Endodermal cell (in vitro differentiated cells): ENCODE results near the gene OTULIN. TPM values are rescaled to one million over a fixed set of nuclear protein-coding genes. Genes with fewer than 3 reads are reported as not detected.

ENCODE experiments used
- DNase-seq: peaks from one replicate; pipeline ENCODE4 v3.0.0-alpha.2; 2017
- H3K27ac ChIP-seq: 2 replicates; pipeline ENCODE4 v1.5.1; 2013; ENCODE audit warnings: mild to moderate bottlenecking, low read depth, low read length, moderate library complexity
- H3K27me3 ChIP-seq: 2 replicates; pipeline ENCODE4 v1.6.1; 2013; ENCODE audit warnings: mild to moderate bottlenecking, low read length, moderate library complexity; ENCODE audit not compliant: insufficient read depth, control insufficient read depth, poor library complexity, severe bottlenecking
- H3K36me3 ChIP-seq: 2 replicates; pipeline ENCODE4 v1.7.0; 2013; ENCODE audit warnings: mild to moderate bottlenecking, low read length, moderate library complexity; ENCODE audit not compliant: control insufficient read depth, insufficient read depth
- H3K4me1 ChIP-seq: one replicate; pipeline ENCODE4 v1.7.0; 2013; ENCODE audit warnings: low read length; ENCODE audit not compliant: control insufficient read depth, insufficient read depth
- H3K4me3 ChIP-seq: 2 replicates; pipeline ENCODE4 v1.5.1; 2013; ENCODE audit warnings: mild to moderate bottlenecking, low read length, moderate library complexity
- H3K9ac ChIP-seq: 2 replicates; pipeline ENCODE4 v1.6.1; 2013; ENCODE audit warnings: mild to moderate bottlenecking, low read length, moderate library complexity; ENCODE audit not compliant: poor library complexity, severe bottlenecking; ENCODE audit errors: extremely low read depth
- H3K9me3 ChIP-seq: 2 replicates; pipeline ENCODE4 v1.6.1; 2013; ENCODE audit warnings: mild to moderate bottlenecking, low read length, moderate library complexity; ENCODE audit not compliant: control insufficient read depth
- H3K27ac Mint-ChIP-seq: 2 replicates; pipeline ENCODE4 v1.8.0; 2020; ENCODE audit warnings: mixed read lengths
- H3K27me3 Mint-ChIP-seq: 2 replicates; pipeline ENCODE4 v1.8.0; 2021; ENCODE audit warnings: mild to moderate bottlenecking, mixed read lengths; ENCODE audit not compliant: insufficient read depth
- H3K36me3 Mint-ChIP-seq: 2 replicates; pipeline ENCODE4 v1.8.0; 2020; ENCODE audit warnings: low read depth, mixed read lengths
- H3K4me1 Mint-ChIP-seq: 2 replicates; pipeline ENCODE4 v1.8.0; 2020; ENCODE audit warnings: mixed read lengths
- H3K4me3 Mint-ChIP-seq: 2 replicates; pipeline ENCODE4 v1.8.0; 2020; ENCODE audit warnings: mild to moderate bottlenecking, moderate library complexity, mixed read lengths
- H3K9me3 Mint-ChIP-seq: 2 replicates; pipeline ENCODE4 v1.8.0; 2020; ENCODE audit warnings: mild to moderate bottlenecking, mixed read lengths
- CTCF ChIP-seq: fragments of 200-600 bp; sonication (generic); conservative IDR thresholded peaks from 2 replicates; pipeline ENCODE4 v1.5.0; 2021; ENCODE audit warnings: antibody characterized with exemption, mild to moderate bottlenecking
- WGBS, 2 experiments: methylation state at CpG; one replicate each; pipeline versions ENCODE4 v1.1.5 to v1.1.7; 2013; ENCODE audit warnings: missing lambda C conversion rate in 2 of 2, mixed read lengths in 1 of 2; ENCODE audit not compliant: insufficient coverage in 1 of 2, insufficient read length in 1 of 2; 5-methylcytosine and 5-hydroxymethylcytosine counted together
- total RNA-seq, 2 donors: library from RNA; stranded (reverse); fragmentation: NEBNext Ultra II Directional in 1 of 2; extraction: Animal tissue kit (Norgen Biotek cat#: 25700) in 1 of 2; gene quantifications; 2 replicates in 1 of 2; 3 replicates in 1 of 2; pipeline ENCODE4 v1.2.1, GENCODE V29; 2021

OTULIN gene
- total RNA-seq, 2 donors from 2014 or later, result 36.4 to 43.2 TPM

GRCh38 chr5:14693070-14693469 is 28.6 kb downstream of the OTULIN start:
- Mint-ChIP-seq H3K36me3 (peaks cover 74% of the 10 kb centered on the region), H3K27me3 (no peaks in the 10 kb centered on the region), H3K27ac (no peak overlapping the region), H3K4me1 (peaks cover 22% of the 10 kb centered on the region), H3K9me3 (peaks cover 5% of the 10 kb centered on the region), H3K4me3 (no peak overlapping the region)
- H3K4me1 ChIP-seq, result no peaks in the 10 kb centered on the region
- WGBS, 2 experiments, result 89 to 100% methylated on average over 3 to 5 of the region's 5 CpGs
- no peak for DNase-seq
- H3K27me3 ChIP-seq, result no peaks in the 10 kb centered on the region
- peaks cover 17% of the 10 kb centered on the region for H3K9me3 ChIP-seq
- no peak overlapping the region for H3K9ac ChIP-seq
- no peak overlapping the region for H3K27ac ChIP-seq
- no peak overlapping the region for H3K4me3 ChIP-seq
- no peak for TF ChIP-seq CTCF
- H3K36me3 ChIP-seq, result peaks cover 90% of the 10 kb centered on the region

GRCh38 chr5:14695152-14695551 is 30.6 kb downstream of the OTULIN start:
- no peaks in the 10 kb centered on the region for H3K4me1 ChIP-seq
- peaks cover 6% of the 10 kb centered on the region for H3K9me3 ChIP-seq
- WGBS, 2 experiments, result 80 to 85% methylated on average over 1 to 2 of the region's 2 CpGs
- Mint-ChIP-seq H3K9me3 (peaks cover 4% of the 10 kb centered on the region), H3K27ac (no peak overlapping the region), H3K27me3 (no peaks in the 10 kb centered on the region), H3K4me3 (no peak overlapping the region), H3K36me3 (peaks cover 74% of the 10 kb centered on the region), H3K4me1 (peaks cover 22% of the 10 kb centered on the region)
- H3K36me3 ChIP-seq, result peaks cover 89% of the 10 kb centered on the region
- H3K9ac ChIP-seq, result no peak overlapping the region
- no peaks in the 10 kb centered on the region for H3K27me3 ChIP-seq
- no peak overlapping the region for H3K4me3 ChIP-seq
- H3K27ac ChIP-seq, result no peak overlapping the region
- no peak for DNase-seq
- TF ChIP-seq CTCF, result no peak

- H3K9me3 Mint-ChIP-seq, result no peaks in the 10 kb centered on the region
- Histone ChIP-seq H3K9ac (no peak overlapping the region), H3K9me3 (no peaks in the 10 kb centered on the region), H3K4me1 (no peaks in the 10 kb centered on the region), H3K27me3 (no peaks in the 10 kb centered on the region), H3K36me3 (peaks cover 79% of the 10 kb centered on the region), H3K27ac (no peak overlapping the region), H3K4me3 (no peak overlapping the region)
- H3K4me3 Mint-ChIP-seq, result no peak overlapping the region
- 36% methylated on average over 1 of the region's 1 CpG; no CpG with 5 or more reads in 1 of the 2 experiments for WGBS, 2 experiments
- peaks cover 22% of the 10 kb centered on the region for H3K4me1 Mint-ChIP-seq
- H3K27me3 Mint-ChIP-seq, result no peaks in the 10 kb centered on the region
- no peak for TF ChIP-seq CTCF
- no peak for DNase-seq
- H3K36me3 Mint-ChIP-seq, result peaks cover 67% of the 10 kb centered on the region
- peak overlapping the region; percentile 12 for H3K27ac Mint-ChIP-seq
These were observed 31.5 kb downstream of the OTULIN start for GRCh38 chr5:14696057-14696456.
